ENCODE results near the gene SH3RF2. TPM values are rescaled to one million over a fixed set of nuclear protein-coding genes. Genes with fewer than 3 reads are reported as not detected.

Gene SH3RF2
- total RNA-seq, 2 experiments from 2014 or later, result not detected

DNA sequence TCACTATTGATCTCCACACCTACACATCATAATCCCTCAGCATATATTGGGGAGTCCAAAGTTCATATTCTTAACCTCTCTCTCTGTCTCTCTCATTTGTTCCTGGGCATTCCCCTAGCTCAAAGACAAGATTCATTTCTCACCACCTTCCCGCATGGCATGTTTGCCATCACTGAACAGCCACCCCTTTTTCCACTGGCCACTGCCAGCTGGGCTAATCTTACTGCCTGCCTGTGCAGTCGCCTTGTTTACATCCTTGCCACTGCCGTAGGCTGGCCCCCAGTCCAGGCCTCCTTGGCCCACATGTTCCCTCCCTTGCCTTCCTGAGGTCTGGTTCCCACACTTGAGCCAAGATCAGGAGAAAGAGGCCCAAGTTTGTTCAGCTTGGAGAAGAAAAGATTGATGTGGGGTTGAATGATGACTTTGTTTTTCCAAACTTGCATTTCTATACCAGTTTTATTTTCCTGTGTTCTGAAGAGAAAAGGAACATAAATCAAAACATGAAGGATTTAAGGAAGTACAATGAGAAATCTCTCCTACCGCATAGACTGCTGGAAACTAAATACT lies 88.8 kb downstream of the SH3RF2 start:
- Histone ChIP-seq H3K27ac (ENCODE audit: low read depth, low read length, poor library complexity, severe bottlenecking) (no peak overlapping the region), H3K79me2 (ENCODE audit: insufficient read depth, low read depth, low read length) (no peaks in the 10 kb centered on the region), H4K20me1 (ENCODE audit: insufficient read depth, low read length) (no peaks in the 10 kb centered on the region), H2AFZ (ENCODE audit: low read length) (no peak overlapping the region), H3K9me3 (ENCODE audit: low read length) (no peaks in the 10 kb centered on the region), H3K36me3 (ENCODE audit: insufficient read depth, low read length) (no peaks in the 10 kb centered on the region), H3K4me3 (ENCODE audit: low read depth, low read length, poor library complexity, severe bottlenecking) (no peak overlapping the region), H3K4me2 (ENCODE audit: low read length) (no peak overlapping the region), H3K9me2 (ENCODE audit: insufficient read depth, low read length) (no peaks in the 10 kb centered on the region), H3K4me1 (ENCODE audit: insufficient read depth, low read length, poor library complexity, severe bottlenecking) (no peaks in the 10 kb centered on the region)
- no peak for TF ChIP-seq EZH2phosphoT487 (IDR thresholded peaks at IDR 0.05; ENCODE audit: borderline replicate concordance, low read depth, low read length)
- TF ChIP-seq, protein P1, sequence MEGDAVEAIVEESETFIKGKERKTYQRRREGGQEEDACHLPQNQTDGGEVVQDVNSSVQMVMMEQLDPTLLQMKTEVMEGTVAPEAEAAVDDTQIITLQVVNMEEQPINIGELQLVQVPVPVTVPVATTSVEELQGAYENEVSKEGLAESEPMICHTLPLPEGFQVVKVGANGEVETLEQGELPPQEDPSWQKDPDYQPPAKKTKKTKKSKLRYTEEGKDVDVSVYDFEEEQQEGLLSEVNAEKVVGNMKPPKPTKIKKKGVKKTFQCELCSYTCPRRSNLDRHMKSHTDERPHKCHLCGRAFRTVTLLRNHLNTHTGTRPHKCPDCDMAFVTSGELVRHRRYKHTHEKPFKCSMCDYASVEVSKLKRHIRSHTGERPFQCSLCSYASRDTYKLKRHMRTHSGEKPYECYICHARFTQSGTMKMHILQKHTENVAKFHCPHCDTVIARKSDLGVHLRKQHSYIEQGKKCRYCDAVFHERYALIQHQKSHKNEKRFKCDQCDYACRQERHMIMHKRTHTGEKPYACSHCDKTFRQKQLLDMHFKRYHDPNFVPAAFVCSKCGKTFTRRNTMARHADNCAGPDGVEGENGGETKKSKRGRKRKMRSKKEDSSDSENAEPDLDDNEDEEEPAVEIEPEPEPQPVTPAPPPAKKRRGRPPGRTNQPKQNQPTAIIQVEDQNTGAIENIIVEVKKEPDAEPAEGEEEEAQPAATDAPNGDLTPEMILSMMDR (conservative IDR thresholded peaks at IDR 0.05; ENCODE audit: low read length), result no peak
- ChIA-PET POLR2A (no interaction called here), CTCF (ENCODE audit: unreplicated experiment) (no interaction called here)
- no peak for DNase-seq (ENCODE audit: low spot score)
- BruUV-seq (replicated peaks), result no TSS peak
- intact Hi-C loops (cut with micrococcal nuclease; ENCODE audit: unreplicated experiment), result no loop called here

DNA sequence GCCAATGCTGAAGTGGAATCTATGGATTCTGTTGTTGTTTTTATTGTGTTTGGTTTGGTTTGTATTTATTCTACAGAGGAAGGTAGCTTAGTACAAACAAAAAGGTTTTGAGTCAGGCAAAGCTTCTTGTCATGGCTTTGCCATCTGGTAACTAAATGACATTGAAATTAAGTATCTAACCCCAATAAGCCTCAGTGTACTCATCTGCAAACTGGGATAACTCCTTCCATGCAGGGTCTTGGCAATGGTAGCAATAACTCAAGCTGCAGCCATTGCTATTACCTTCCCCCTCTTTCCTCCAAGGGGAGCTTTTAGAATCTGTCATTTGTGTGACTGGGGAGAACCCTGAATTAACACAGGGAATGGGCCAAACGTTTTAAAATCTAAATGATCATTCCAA lies 89.3 kb downstream of the SH3RF2 start:
- TF ChIP-seq, protein P1 (conservative IDR thresholded peaks at IDR 0.05; ENCODE audit: low read length), result no peak
- TF ChIP-seq EZH2phosphoT487 (IDR thresholded peaks at IDR 0.05; ENCODE audit: borderline replicate concordance, low read depth, low read length), result no peak
- H3K4me3 ChIP-seq (ENCODE audit: low read depth, low read length, poor library complexity, severe bottlenecking), result no peak overlapping the region
- DNase-seq (ENCODE audit: low spot score), result no peak
- no peaks in the 10 kb centered on the region for H3K79me2 ChIP-seq (ENCODE audit: insufficient read depth, low read depth, low read length)
- intact Hi-C loops (cut with micrococcal nuclease; ENCODE audit: unreplicated experiment), result no loop called here
- BruUV-seq (replicated peaks), result no TSS peak
- H3K36me3 ChIP-seq (ENCODE audit: insufficient read depth, low read length), result no peaks in the 10 kb centered on the region
- H3K27ac ChIP-seq (ENCODE audit: low read depth, low read length, poor library complexity, severe bottlenecking), result no peak overlapping the region
- ChIA-PET CTCF (ENCODE audit: unreplicated experiment) (no interaction called here), POLR2A (no interaction called here)
- H3K4me2 ChIP-seq (ENCODE audit: low read length), result no peak overlapping the region
- no peaks in the 10 kb centered on the region for H3K9me3 ChIP-seq (ENCODE audit: low read length)
- no peak overlapping the region for H2AFZ ChIP-seq (ENCODE audit: low read length)
- H4K20me1 ChIP-seq (ENCODE audit: insufficient read depth, low read length), result no peaks in the 10 kb centered on the region
- no peaks in the 10 kb centered on the region for H3K9me2 ChIP-seq (ENCODE audit: insufficient read depth, low read length)
- H3K4me1 ChIP-seq (ENCODE audit: insufficient read depth, low read length, poor library complexity, severe bottlenecking), result no peaks in the 10 kb centered on the region

DNA sequence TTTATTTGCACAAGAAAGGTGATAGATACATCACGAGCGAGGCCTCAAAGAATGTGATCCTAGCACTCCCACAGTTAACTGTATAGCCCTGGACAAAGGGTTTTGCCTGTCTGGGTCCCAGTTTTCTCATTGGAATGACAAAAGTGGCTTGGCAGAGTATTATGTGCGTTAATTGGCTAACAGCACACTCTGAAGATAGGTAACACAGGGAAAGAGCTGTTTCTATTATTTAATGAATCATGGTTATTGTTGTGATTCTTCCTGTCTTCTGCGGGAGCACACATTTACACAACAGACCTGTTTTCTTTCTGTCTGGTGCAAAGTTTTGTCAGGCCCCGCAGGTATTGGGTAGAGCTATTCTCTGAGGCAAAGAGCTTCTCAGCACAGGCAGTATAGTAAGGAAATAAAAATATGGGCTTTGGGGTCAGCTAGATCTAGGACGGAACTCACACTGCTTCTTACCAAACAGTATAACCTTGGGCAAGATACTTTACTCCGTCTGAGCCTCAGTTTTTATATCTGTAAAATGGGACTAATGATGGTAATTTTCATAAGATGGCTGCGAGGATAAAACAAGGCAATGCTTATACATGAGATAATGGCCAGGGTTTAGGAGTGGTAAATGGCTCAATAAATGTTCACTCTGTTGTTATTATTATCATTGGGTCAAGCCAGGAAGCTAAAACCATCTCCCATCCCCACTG lies 90.1 kb downstream of the SH3RF2 start:
- BruUV-seq (replicated peaks), result no TSS peak
- Histone ChIP-seq H3K9me2 (ENCODE audit: insufficient read depth, low read length) (no peaks in the 10 kb centered on the region), H3K4me1 (ENCODE audit: insufficient read depth, low read length, poor library complexity, severe bottlenecking) (no peaks in the 10 kb centered on the region), H4K20me1 (ENCODE audit: insufficient read depth, low read length) (no peaks in the 10 kb centered on the region), H3K9me3 (ENCODE audit: low read length) (no peaks in the 10 kb centered on the region), H3K4me3 (ENCODE audit: low read depth, low read length, poor library complexity, severe bottlenecking) (no peak overlapping the region), H3K36me3 (ENCODE audit: insufficient read depth, low read length) (no peaks in the 10 kb centered on the region), H3K79me2 (ENCODE audit: insufficient read depth, low read depth, low read length) (no peaks in the 10 kb centered on the region), H3K4me2 (ENCODE audit: low read length) (no peak overlapping the region), H2AFZ (ENCODE audit: low read length) (no peak overlapping the region), H3K27ac (ENCODE audit: low read depth, low read length, poor library complexity, severe bottlenecking) (no peak overlapping the region)
- ChIA-PET POLR2A (no interaction called here), CTCF (ENCODE audit: unreplicated experiment) (no interaction called here)
- DNase-seq (ENCODE audit: low spot score), result no peak
- TF ChIP-seq EZH2phosphoT487 (IDR thresholded peaks at IDR 0.05; ENCODE audit: borderline replicate concordance, low read depth, low read length), result no peak
- TF ChIP-seq, protein P1 (conservative IDR thresholded peaks at IDR 0.05; ENCODE audit: low read length), result no peak
- intact Hi-C loops (cut with micrococcal nuclease; ENCODE audit: unreplicated experiment), result no loop called here

All from OCI-LY7 (cell line).